OCI-LY3 (cell line): ENCODE results near the gene ESYT2.

Experiments used
- H2AFZ ChIP-seq: fragments of 200-600, 300-600 bp; shearing (Covaris generic); 2 replicates; pipeline ENCODE4 v1.6.0; 2014; ENCODE audit warnings: antibody characterized with exemption, low read depth, low read length
- H3K27ac ChIP-seq: fragments of 200-600, 300-600 bp; sonication (generic); 2 replicates; pipeline ENCODE4 v1.5.1; 2014; ENCODE audit warnings: mild to moderate bottlenecking, low read length, moderate library complexity, mixed read lengths
- H3K27me3 ChIP-seq: fragments of 200-600, 300-600 bp; sonication (generic); 2 replicates; pipeline ENCODE4 v1.6.1; 2014; ENCODE audit warnings: low read depth, low read length, mixed read lengths
- H3K36me3 ChIP-seq: fragments of 200-600, 300-600 bp; sonication (generic); replicated peaks from 2 replicates; pipeline ENCODE3; 2014; ENCODE audit warnings: low read depth, low read length, mixed read lengths
- H3K4me1 ChIP-seq: fragments of 300-600, 200-600 bp; sonication (generic); 2 replicates; pipeline ENCODE4 v1.6.1; 2014; ENCODE audit warnings: low read length, mixed read lengths
- H3K4me2 ChIP-seq: fragments of 200-600, 300-600 bp; sonication (generic); 2 replicates; pipeline ENCODE4 v1.6.1; 2014; ENCODE audit warnings: low read length, mixed read lengths
- H3K4me3 ChIP-seq: fragments of 300-600, 200-600 bp; sonication (generic); 2 replicates; pipeline ENCODE4 v1.5.1; 2014; ENCODE audit warnings: antibody characterized with exemption, mild to moderate bottlenecking, low read length, moderate library complexity
- H3K79me2 ChIP-seq: fragments of 300-600, 200-600 bp; shearing (Covaris generic); 2 replicates; pipeline ENCODE4 v1.6.1; 2014; ENCODE audit warnings: mild to moderate bottlenecking, low read length, mixed read lengths
- H3K9ac ChIP-seq: fragments of 300-600, 200-600 bp; shearing (Covaris generic); 2 replicates; pipeline ENCODE4 v1.6.0; 2014; ENCODE audit warnings: mild to moderate bottlenecking, low read length, moderate library complexity
- H3K9me3 ChIP-seq: fragments of 200-600, 300-600 bp; shearing (Covaris generic); 2 replicates; pipeline ENCODE4 v1.6.1; 2014; ENCODE audit warnings: low read length, mixed read lengths; ENCODE audit not compliant: insufficient read depth
- H4K20me1 ChIP-seq: fragments of 200-600, 300-600 bp; sonication (generic); 2 replicates; pipeline ENCODE4 v1.6.1; 2016; ENCODE audit warnings: low read length, mixed read lengths; ENCODE audit not compliant: insufficient read depth
- EZH2phosphoT487 ChIP-seq: fragments of 200-600 bp; shearing (Covaris generic); IDR thresholded peaks from 2 replicates; pipeline ENCODE4 v1.6.1; 2018; ENCODE audit warnings: antibody characterized with exemption, mixed run types, low read depth
- TF ChIP-seq, protein P1 (sequence below): fragments of 200-600, 300-600 bp; sonication (generic); IDR thresholded peaks from 2 replicates; pipeline ENCODE4 v1.5.1; 2014; ENCODE audit warnings: antibody characterized with exemption, low read length, low read depth

ESYT2 gene

GRCh38 chr7:158849442-158849767 lies 20.1 kb upstream of the ESYT2 start:
- no peaks in the 10 kb centered on the region for H3K27me3 ChIP-seq
- H3K4me1 ChIP-seq, result no peaks in the 10 kb centered on the region
- H3K36me3 ChIP-seq, result no peaks in the 10 kb centered on the region
- no peak overlapping the region for H3K4me3 ChIP-seq
- no peak for TF ChIP-seq EZH2phosphoT487
- TF ChIP-seq, protein P1, sequence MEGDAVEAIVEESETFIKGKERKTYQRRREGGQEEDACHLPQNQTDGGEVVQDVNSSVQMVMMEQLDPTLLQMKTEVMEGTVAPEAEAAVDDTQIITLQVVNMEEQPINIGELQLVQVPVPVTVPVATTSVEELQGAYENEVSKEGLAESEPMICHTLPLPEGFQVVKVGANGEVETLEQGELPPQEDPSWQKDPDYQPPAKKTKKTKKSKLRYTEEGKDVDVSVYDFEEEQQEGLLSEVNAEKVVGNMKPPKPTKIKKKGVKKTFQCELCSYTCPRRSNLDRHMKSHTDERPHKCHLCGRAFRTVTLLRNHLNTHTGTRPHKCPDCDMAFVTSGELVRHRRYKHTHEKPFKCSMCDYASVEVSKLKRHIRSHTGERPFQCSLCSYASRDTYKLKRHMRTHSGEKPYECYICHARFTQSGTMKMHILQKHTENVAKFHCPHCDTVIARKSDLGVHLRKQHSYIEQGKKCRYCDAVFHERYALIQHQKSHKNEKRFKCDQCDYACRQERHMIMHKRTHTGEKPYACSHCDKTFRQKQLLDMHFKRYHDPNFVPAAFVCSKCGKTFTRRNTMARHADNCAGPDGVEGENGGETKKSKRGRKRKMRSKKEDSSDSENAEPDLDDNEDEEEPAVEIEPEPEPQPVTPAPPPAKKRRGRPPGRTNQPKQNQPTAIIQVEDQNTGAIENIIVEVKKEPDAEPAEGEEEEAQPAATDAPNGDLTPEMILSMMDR, result no peak
- no peak overlapping the region for H2AFZ ChIP-seq
- no peaks in the 10 kb centered on the region for H4K20me1 ChIP-seq
- 0 out of 2 replicates have a peak, but pooled peaks cover 4% of the 10 kb centered on the region for H3K9me3 ChIP-seq
- no peaks in the 10 kb centered on the region for H3K79me2 ChIP-seq
- H3K4me2 ChIP-seq, result no peak overlapping the region
- H3K9ac ChIP-seq, result no peak overlapping the region
- no peak overlapping the region for H3K27ac ChIP-seq

GRCh38 chr7:158847451-158847866 lies 18.1 kb upstream of the ESYT2 start:
- no peaks in the 10 kb centered on the region for H4K20me1 ChIP-seq
- no peak overlapping the region for H3K4me3 ChIP-seq
- H3K27me3 ChIP-seq, result no peaks in the 10 kb centered on the region
- 0 out of 2 replicates have a peak, but pooled peaks cover 4% of the 10 kb centered on the region for H3K9me3 ChIP-seq
- H2AFZ ChIP-seq, result no peak overlapping the region
- H3K36me3 ChIP-seq, result no peaks in the 10 kb centered on the region
- H3K4me2 ChIP-seq, result no peak overlapping the region
- H3K27ac ChIP-seq, result no peak overlapping the region
- TF ChIP-seq, protein P1, result no peak
- TF ChIP-seq EZH2phosphoT487, result no peak
- no peaks in the 10 kb centered on the region for H3K79me2 ChIP-seq
- H3K9ac ChIP-seq, result no peak overlapping the region
- H3K4me1 ChIP-seq, result peaks cover 1% of the 10 kb centered on the region; the same call in 1 of the 2 replicates

- H3K79me2 ChIP-seq, result no peaks in the 10 kb centered on the region
- H3K4me1 ChIP-seq, result peaks cover 3% of the 10 kb centered on the region; the same call in 1 of the 2 replicates
- TF ChIP-seq EZH2phosphoT487, result no peak
- TF ChIP-seq, protein P1, result no peak
- H3K9ac ChIP-seq, result no peak overlapping the region
- H3K27ac ChIP-seq, result no peak overlapping the region
- 0 out of 2 replicates have a peak, but pooled peaks cover 4% of the 10 kb centered on the region for H3K9me3 ChIP-seq
- no peak overlapping the region for H2AFZ ChIP-seq
- H3K4me2 ChIP-seq, result no peak overlapping the region
- H3K36me3 ChIP-seq, result no peaks in the 10 kb centered on the region
- no peaks in the 10 kb centered on the region for H3K27me3 ChIP-seq
- H3K4me3 ChIP-seq, result no peak overlapping the region
- no peaks in the 10 kb centered on the region for H4K20me1 ChIP-seq
These were observed 17.0 kb upstream of the ESYT2 start for GRCh38 chr7:158846304-158846703.

DNA sequence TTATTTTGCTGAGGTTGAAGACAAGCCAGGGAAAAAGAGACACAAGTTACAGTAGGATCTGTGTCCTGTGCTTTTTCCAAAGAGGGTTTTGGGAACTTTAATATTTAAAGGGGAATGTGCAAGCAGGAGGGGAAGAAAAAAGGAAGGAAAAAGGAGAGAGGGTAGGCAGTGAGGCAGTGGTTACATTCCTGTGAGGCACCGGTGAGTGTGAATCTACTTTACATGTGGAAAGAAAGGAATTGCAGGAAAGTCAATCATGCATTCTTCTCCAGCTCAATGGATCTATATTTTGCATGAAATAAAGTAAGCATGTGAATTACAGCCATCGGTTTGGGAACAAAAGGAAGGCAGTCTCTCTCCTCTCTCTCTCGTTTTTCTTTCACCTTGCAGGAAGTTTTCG lies 14.5 kb upstream of the ESYT2 start:
- H3K9ac ChIP-seq, result no peak overlapping the region
- H3K4me3 ChIP-seq, result no peak overlapping the region
- H2AFZ ChIP-seq, result no peak overlapping the region
- 0 out of 2 replicates have a peak, but pooled peaks cover 4% of the 10 kb centered on the region for H3K9me3 ChIP-seq
- H3K4me1 ChIP-seq, result peaks cover 8% of the 10 kb centered on the region
- H3K27ac ChIP-seq, result no peak overlapping the region
- H3K36me3 ChIP-seq, result no peaks in the 10 kb centered on the region
- no peaks in the 10 kb centered on the region for H4K20me1 ChIP-seq
- no peak for TF ChIP-seq EZH2phosphoT487
- TF ChIP-seq, protein P1, result no peak
- H3K4me2 ChIP-seq, result no peak overlapping the region
- peaks cover 3% of the 10 kb centered on the region; the same call in 1 of the 2 replicates for H3K27me3 ChIP-seq
- H3K79me2 ChIP-seq, result no peaks in the 10 kb centered on the region
